ENCODE measurements around the gene PTPRF.
"Not testable (repeated sequence)": the region's sequence is repeated elsewhere in the genome, so short reads cannot be mapped to it uniquely, and the experiment has no call there.

Gene PTPRF

DNA sequence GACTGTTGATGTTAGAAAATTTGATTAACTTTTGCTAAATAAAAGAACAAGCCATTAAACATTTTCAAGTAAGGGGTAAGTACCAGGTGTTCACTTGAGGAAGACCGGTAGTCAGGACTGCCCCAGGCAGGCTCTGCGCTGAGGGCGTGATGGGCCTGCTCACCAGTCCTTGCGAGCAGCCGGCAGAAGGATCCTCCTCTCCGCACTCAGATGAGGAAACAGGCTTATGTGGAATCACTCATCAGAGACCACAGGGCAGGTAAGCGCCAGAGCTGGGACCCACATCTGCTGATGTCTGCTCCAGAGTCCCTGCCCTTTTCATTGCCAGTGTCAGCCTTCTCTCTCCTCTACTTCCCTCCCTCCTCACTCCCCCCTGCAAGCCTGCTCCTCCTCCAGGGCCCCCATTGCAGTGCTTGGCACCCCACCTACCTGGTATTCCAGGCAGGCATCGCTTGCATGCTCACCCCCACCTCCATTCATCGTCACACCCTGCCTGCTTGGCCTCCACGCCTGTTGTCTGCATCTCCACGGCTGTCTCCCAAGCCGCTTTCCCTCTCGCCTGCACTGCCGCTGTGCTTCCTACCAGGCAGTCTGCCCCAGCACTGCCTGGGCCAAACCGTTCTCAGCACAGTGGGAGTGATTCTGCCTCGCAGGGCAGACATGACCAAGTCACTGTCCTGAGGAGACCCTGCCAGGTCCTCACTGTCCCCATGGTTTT is 94.5 kb downstream of the PTPRF start:
- H3K4me1 ChIP-seq (ENCODE audit: insufficient read depth, low read length), result no peaks in the 10 kb centered on the region

DNA sequence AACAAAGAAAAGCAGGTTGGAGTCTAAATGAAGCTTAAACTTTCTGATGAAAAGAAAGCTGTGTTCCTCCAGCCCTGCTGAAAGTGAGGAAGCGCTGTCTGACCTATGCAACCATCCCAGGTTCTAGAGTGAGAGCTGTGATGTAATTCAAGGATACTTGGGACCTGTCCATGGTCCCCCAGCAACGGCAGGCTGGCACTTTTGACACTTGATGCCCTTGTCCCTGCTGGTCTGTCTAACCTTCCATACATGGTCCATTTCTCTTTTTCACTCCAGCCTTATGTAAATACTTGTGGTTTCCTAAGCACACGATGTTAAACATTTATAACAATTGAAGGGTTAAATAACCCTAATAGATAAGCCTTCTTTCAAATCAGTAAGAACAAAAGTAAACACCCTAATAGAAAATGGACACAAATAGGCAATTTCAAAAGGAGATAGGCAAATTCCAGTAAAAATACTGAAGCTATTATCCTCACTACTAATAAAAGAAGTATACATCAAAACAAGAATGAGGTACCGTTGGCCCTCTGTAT is 101.5 kb downstream of the PTPRF start:
- Histone ChIP-seq H3K9ac (ENCODE audit: low read length) (no peak overlapping the region), H3K27ac (ENCODE audit: low read depth, low read length) (no peak overlapping the region), H3K27me3 (ENCODE audit: control insufficient read depth in 1 of 2, insufficient read depth in 2 of 2, low read length in 2 of 2) (no peaks in the 10 kb centered on the region), H3K4me1 (ENCODE audit: insufficient read depth, low read length) (no peaks in the 10 kb centered on the region), H3K9me3 (ENCODE audit: low read length) (no peaks in the 10 kb centered on the region), H3K36me3 (ENCODE audit: insufficient read depth, low read length) (no peaks in the 10 kb centered on the region), H3K4me3 (ENCODE audit: low read depth in 1 of 2, low read length in 2 of 2) (no peak overlapping the region)

More for the DNA sequence above, 94.5 kb downstream of the PTPRF start:
- Histone ChIP-seq H3K9ac (ENCODE audit: low read length) (no peak overlapping the region), H3K36me3 (ENCODE audit: insufficient read depth, low read length) (peaks cover 35% of the 10 kb centered on the region), H3K27ac (ENCODE audit: low read depth, low read length) (no peak overlapping the region), H3K9me3 (ENCODE audit: low read length) (no peaks in the 10 kb centered on the region), H3K4me3 (ENCODE audit: low read depth in 1 of 2, low read length in 2 of 2) (no peak overlapping the region), H3K27me3 (ENCODE audit: control insufficient read depth in 1 of 2, insufficient read depth in 2 of 2, low read length in 2 of 2) (no peaks in the 10 kb centered on the region)

- no peak overlapping the region for H3K4me3 ChIP-seq (ENCODE audit: low read depth in 1 of 2, low read length in 2 of 2)
- no peaks in the 10 kb centered on the region for H3K4me1 ChIP-seq (ENCODE audit: insufficient read depth, low read length)
- H3K27ac ChIP-seq (ENCODE audit: low read depth, low read length), result no peak overlapping the region
- no peaks in the 10 kb centered on the region for H3K27me3 ChIP-seq (ENCODE audit: control insufficient read depth in 1 of 2, insufficient read depth in 2 of 2, low read length in 2 of 2)
- H3K36me3 ChIP-seq (ENCODE audit: insufficient read depth, low read length), result no peaks in the 10 kb centered on the region
- H3K9me3 ChIP-seq (ENCODE audit: low read length), result no peaks in the 10 kb centered on the region
- H3K9ac ChIP-seq (ENCODE audit: low read length), result no peak overlapping the region
Measured at GRCh38 chr1:43634721-43635120, 104.0 kb downstream of the PTPRF start.

DNA sequence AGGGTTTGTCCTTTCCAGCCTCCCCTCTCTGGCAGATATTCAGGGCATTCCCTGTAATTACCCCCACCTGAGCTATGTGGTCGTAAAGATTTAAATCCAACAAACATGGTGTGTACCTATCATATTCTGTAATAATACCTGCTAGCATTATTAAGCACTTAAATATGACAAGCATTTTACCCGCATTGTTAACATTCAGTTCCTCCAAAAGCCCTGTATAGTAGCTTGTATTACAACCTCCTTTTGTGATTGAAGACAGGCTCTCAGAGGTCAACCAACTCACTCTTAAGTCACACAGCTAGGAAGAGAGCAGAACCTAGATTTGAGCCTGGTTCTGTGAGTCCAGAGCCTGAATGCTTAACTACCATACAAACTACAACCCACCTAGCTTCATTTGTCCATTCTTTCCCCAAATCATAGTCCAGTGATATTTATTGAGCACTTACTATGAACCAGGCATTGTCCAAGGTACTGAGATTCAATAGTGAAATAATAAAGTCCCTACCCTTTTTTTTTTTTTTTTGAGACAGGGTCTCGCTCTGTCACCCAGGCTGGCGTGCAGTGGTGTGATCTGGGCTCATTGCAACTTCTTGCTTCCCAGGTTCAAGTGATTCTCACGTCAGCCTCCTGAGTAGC is 105.4 kb downstream of the PTPRF start:
- no peak overlapping the region for H3K27ac ChIP-seq (ENCODE audit: low read depth, low read length)
- H3K9me3 ChIP-seq (ENCODE audit: low read length), result no peaks in the 10 kb centered on the region
- H3K4me1 ChIP-seq (ENCODE audit: insufficient read depth, low read length), result no peaks in the 10 kb centered on the region
- no peak overlapping the region for H3K4me3 ChIP-seq (ENCODE audit: low read depth in 1 of 2, low read length in 2 of 2)
- no peaks in the 10 kb centered on the region for H3K36me3 ChIP-seq (ENCODE audit: insufficient read depth, low read length)
- no peak overlapping the region for H3K9ac ChIP-seq (ENCODE audit: low read length)
- H3K27me3 ChIP-seq (ENCODE audit: control insufficient read depth in 1 of 2, insufficient read depth in 2 of 2, low read length in 2 of 2), result no peaks in the 10 kb centered on the region

DNA sequence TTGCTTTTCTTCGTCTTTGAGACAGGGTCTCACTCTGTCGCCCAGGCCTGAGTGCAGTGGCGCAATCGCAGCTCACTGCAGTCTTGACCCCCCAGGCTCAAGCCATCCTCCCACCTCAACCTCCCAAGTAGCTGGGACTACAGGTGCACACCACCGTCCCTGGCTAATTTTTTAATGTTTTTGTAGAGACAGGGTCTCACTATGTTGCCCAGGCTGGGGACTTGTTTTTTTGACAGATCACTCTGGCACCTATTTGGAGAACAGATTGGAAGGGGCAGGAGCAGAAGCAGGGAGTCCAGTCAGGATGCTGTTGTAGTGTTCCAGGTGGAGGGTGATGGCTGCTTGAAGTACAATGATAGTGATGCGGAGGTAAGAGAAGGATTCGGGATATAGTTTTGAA is 106.6 kb downstream of the PTPRF start:
- Histone ChIP-seq H3K27ac (ENCODE audit: low read depth, low read length) (no peak overlapping the region), H3K9ac (ENCODE audit: low read length) (no peak overlapping the region), H3K4me1 (ENCODE audit: insufficient read depth, low read length) (no peaks in the 10 kb centered on the region), H3K27me3 (ENCODE audit: control insufficient read depth in 1 of 2, insufficient read depth in 2 of 2, low read length in 2 of 2) (no peaks in the 10 kb centered on the region), H3K36me3 (ENCODE audit: insufficient read depth, low read length) (no peaks in the 10 kb centered on the region), H3K9me3 (ENCODE audit: low read length) (no peaks in the 10 kb centered on the region), H3K4me3 (ENCODE audit: low read depth in 1 of 2, low read length in 2 of 2) (no peak overlapping the region)

- not testable (repeated sequence) for H3K4me3 ChIP-seq (ENCODE audit: low read depth in 1 of 2, low read length in 2 of 2); H3K27me3 ChIP-seq (ENCODE audit: control insufficient read depth in 1 of 2, insufficient read depth in 2 of 2, low read length in 2 of 2); H3K4me1 ChIP-seq (ENCODE audit: insufficient read depth, low read length)
Measured at GRCh38 chr1:43638381-43638780, 107.7 kb downstream of the PTPRF start.

GRCh38 chr1:43639976-43640794 is 109.5 kb downstream of the PTPRF start:
- Histone ChIP-seq H3K9ac (ENCODE audit: low read length) (no peak overlapping the region), H3K4me3 (ENCODE audit: low read depth in 1 of 2, low read length in 2 of 2) (no peak overlapping the region), H3K9me3 (ENCODE audit: low read length) (no peaks in the 10 kb centered on the region), H3K27ac (ENCODE audit: low read depth, low read length) (no peak overlapping the region), H3K4me1 (ENCODE audit: insufficient read depth, low read length) (no peaks in the 10 kb centered on the region), H3K27me3 (ENCODE audit: control insufficient read depth in 1 of 2, insufficient read depth in 2 of 2, low read length in 2 of 2) (no peaks in the 10 kb centered on the region), H3K36me3 (ENCODE audit: insufficient read depth, low read length) (no peaks in the 10 kb centered on the region)

More at GRCh38 chr1:43638381-43638780, 107.7 kb downstream of the PTPRF start:
- H3K36me3 ChIP-seq (ENCODE audit: insufficient read depth, low read length); H3K9ac ChIP-seq (ENCODE audit: low read length); H3K27ac ChIP-seq (ENCODE audit: low read depth, low read length); H3K9me3 ChIP-seq (ENCODE audit: low read length): not testable (repeated sequence)

DNA sequence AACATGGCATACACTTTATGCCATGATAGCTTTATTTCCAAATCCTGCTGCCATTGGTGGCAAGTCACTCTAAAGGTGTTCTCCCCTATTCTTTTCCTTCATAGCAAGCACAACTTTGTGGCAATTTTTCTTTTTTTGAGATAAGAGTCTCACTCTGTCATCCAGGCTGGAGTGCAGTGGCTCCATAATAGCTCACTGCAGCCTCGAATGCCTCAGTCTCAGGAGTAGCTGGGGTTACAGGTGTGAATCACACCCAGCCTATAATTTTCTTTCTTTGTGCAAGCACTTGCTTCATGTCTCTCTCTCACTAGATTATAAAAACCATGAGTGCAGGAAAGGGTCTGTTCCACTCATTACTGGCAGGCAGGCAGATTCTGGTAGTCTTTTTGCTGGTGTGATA is 113.9 kb downstream of the PTPRF start:
- peaks cover 3% of the 10 kb centered on the region for H3K4me1 ChIP-seq (ENCODE audit: insufficient read depth, low read length)
- no peaks in the 10 kb centered on the region for H3K9me3 ChIP-seq (ENCODE audit: low read length)
- no peaks in the 10 kb centered on the region for H3K27me3 ChIP-seq (ENCODE audit: control insufficient read depth in 1 of 2, insufficient read depth in 2 of 2, low read length in 2 of 2)
- no peak overlapping the region for H3K4me3 ChIP-seq (ENCODE audit: low read depth in 1 of 2, low read length in 2 of 2)
- no peak overlapping the region for H3K27ac ChIP-seq (ENCODE audit: low read depth, low read length)
- no peaks in the 10 kb centered on the region for H3K36me3 ChIP-seq (ENCODE audit: insufficient read depth, low read length)
- H3K9ac ChIP-seq (ENCODE audit: low read length), result no peak overlapping the region

DNA sequence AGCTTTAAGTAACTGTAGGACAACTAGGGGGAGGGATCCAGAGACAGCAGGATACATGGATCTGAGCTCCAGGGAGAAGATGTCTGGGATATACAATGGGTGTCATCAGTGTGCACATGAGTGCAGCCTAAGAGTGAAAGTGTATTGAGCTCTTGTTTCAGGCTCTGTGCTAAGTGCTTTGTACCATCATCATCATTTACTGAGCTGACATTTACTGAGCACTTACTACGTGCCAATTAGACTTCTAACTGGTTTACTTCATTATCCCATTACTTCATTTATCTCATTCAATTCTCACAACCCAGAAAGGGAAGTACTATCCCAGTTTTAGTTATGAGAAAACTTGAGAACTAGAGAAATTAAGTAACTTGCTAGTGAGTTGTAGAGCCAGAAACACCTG is 114.8 kb downstream of the PTPRF start:
- Histone ChIP-seq H3K27ac (ENCODE audit: low read depth, low read length) (no peak overlapping the region), H3K4me3 (ENCODE audit: low read depth in 1 of 2, low read length in 2 of 2) (no peak overlapping the region), H3K9ac (ENCODE audit: low read length) (no peak overlapping the region), H3K36me3 (ENCODE audit: insufficient read depth, low read length) (no peaks in the 10 kb centered on the region), H3K9me3 (ENCODE audit: low read length) (no peaks in the 10 kb centered on the region), H3K4me1 (ENCODE audit: insufficient read depth, low read length) (peaks cover 3% of the 10 kb centered on the region), H3K27me3 (ENCODE audit: control insufficient read depth in 1 of 2, insufficient read depth in 2 of 2, low read length in 2 of 2) (no peaks in the 10 kb centered on the region)

DNA sequence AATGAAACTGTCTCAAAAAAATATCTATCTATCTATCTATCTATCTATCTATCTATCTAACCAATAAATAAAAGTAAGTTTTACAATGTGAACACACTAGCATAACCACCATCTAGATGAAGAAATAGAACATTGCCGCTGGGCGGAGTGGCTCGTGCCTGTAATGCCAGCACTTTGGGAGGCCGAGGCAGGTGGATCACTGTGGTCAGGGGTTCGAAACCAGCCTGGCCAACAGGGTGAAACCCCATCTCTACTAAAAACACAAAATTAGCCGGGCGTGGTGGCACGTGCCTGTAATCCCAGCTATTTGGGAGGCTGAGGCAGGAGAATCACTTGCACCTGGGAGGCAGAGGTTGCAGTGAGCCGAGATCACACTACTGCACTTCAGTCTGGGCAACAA is 116.6 kb downstream of the PTPRF start:
- H3K36me3 ChIP-seq (ENCODE audit: insufficient read depth, low read length); H3K9ac ChIP-seq (ENCODE audit: low read length); H3K4me3 ChIP-seq (ENCODE audit: low read depth in 1 of 2, low read length in 2 of 2); H3K27ac ChIP-seq (ENCODE audit: low read depth, low read length); H3K27me3 ChIP-seq (ENCODE audit: control insufficient read depth in 1 of 2, insufficient read depth in 2 of 2, low read length in 2 of 2); H3K9me3 ChIP-seq (ENCODE audit: low read length): not testable (repeated sequence)
- peaks cover 18% of the 10 kb centered on the region for H3K4me1 ChIP-seq (ENCODE audit: insufficient read depth, low read length)

- Histone ChIP-seq H3K36me3 (ENCODE audit: insufficient read depth, low read length) (peaks cover 4% of the 10 kb centered on the region), H3K4me1 (ENCODE audit: insufficient read depth, low read length) (peaks cover 18% of the 10 kb centered on the region), H3K9me3 (ENCODE audit: low read length) (no peaks in the 10 kb centered on the region), H3K4me3 (ENCODE audit: low read depth in 1 of 2, low read length in 2 of 2) (no peak overlapping the region), H3K27me3 (ENCODE audit: control insufficient read depth in 1 of 2, insufficient read depth in 2 of 2, low read length in 2 of 2) (no peaks in the 10 kb centered on the region), H3K9ac (ENCODE audit: low read length) (no peak overlapping the region), H3K27ac (ENCODE audit: low read depth, low read length) (no peak overlapping the region)
Measured at GRCh38 chr1:43648221-43648847, 117.7 kb downstream of the PTPRF start.
